Psoas muscle (tissue), 8 donors: Measurements from ENCODE around the gene MRPL44. TPM values are rescaled to one million over a fixed set of nuclear protein-coding genes. Genes with fewer than 3 reads are reported as not detected.

Experiments
- ATAC-seq, 4 donors: fragments of 200-7000 bp; cut with Tn5 transposase; one replicate each; pipeline ENCODE4 v1.9.1; 2020; ENCODE audit warnings: moderate library complexity in 3 of 4, mild to moderate bottlenecking in 2 of 4
- DNase-seq, 2 donors: peaks; one replicate each; pipeline ENCODE4 v3.0.0-alpha.2; 2020
- H3K27ac ChIP-seq: fragments of 200-600 bp; one replicate; pipeline ENCODE4 v1.8.0; 2022
- H3K27me3 ChIP-seq, 3 donors: fragments of 200-600 bp in 1 of 3; one replicate each; pipeline versions ENCODE4 v1.6.1 to v1.8.0; 2013 to 2022; ENCODE audit warnings: low read length in 2 of 3, mild to moderate bottlenecking in 2 of 3, moderate library complexity in 1 of 3; ENCODE audit not compliant: insufficient read depth in 3 of 3
- H3K36me3 ChIP-seq, 2 donors: fragments of 200-600 bp in 1 of 2; one replicate each; pipeline versions ENCODE4 v1.6.1 to v1.8.0; 2013 to 2022; ENCODE audit warnings: low read depth in 1 of 2, mild to moderate bottlenecking in 1 of 2, moderate library complexity in 1 of 2; ENCODE audit not compliant: insufficient read depth in 1 of 2
- H3K4me1 ChIP-seq: fragments of 200-600 bp; one replicate; pipeline ENCODE4 v1.8.0; 2022
- H3K4me3 ChIP-seq: fragments of 200-600 bp; one replicate; pipeline ENCODE4 v1.8.0; 2022; ENCODE audit warnings: mild to moderate bottlenecking
- H3K9me3 ChIP-seq: fragments of 200-600 bp; one replicate; pipeline ENCODE4 v1.8.0; 2022
- WGBS, 3 donors: extraction: QIAGEN DNeasy Blood & Tissue Kit; methylation state at CpG; one replicate each; pipeline versions ENCODE4 v1.1.6 to v1.1.7; 2013; 5-methylcytosine and 5-hydroxymethylcytosine counted together
- intact Hi-C, 2 donors: fragments of 100-400 bp; cut with DNase I; formaldehyde crosslinking; loops; one replicate each; pipeline versions ENCODE4 v1.11.0 to v1.14.2; 2022
- polyA plus RNA-seq, 3 donors: library from polyadenylated mRNA; stranded (reverse); fragments of 200-250 nt; gene quantifications; one replicate each; pipeline ENCODE4 v1.2.3, GENCODE V29; 2013
- total RNA-seq, 4 donors: library from RNA; stranded (reverse); fragmentation: NEBNext Ultra II Directional in 2 of 4; extraction: Animal tissue kit (Norgen Biotek cat#: 25700) in 2 of 4; gene quantifications; one replicate each; pipeline versions ENCODE4 v1.2.1 to v1.2.4, GENCODE V29; 2021 to 2023
- TF ChIP-seq, protein P1 (sequence below): fragments of 200-600 bp; IDR thresholded peaks from one replicate; pipeline ENCODE4 v1.8.0; 2022; ENCODE audit warnings: antibody characterized with exemption
- donor health status: healthy with polysubstance abuse.
- donor health status: DM: no; HTN: no; CAD: no; lungs with moderate emphysema.
- donor health status: Bipolar disorder and iron deficiency.
- donor health status: healthy.
- donor health status: DM: yes; HTN: yes; CAD: no.
- donor health status: DM: no; HTN: no; CAD: no.
- donor health status: DM: no; HTN: no; CAD: no.
- donor health status: DM: yes; HTN: yes; CAD: no.

The MRPL44 gene
- total and polyA plus RNA-seq, 7 donors = 26.3 to 48.4 (median 28.3) TPM

DNA sequence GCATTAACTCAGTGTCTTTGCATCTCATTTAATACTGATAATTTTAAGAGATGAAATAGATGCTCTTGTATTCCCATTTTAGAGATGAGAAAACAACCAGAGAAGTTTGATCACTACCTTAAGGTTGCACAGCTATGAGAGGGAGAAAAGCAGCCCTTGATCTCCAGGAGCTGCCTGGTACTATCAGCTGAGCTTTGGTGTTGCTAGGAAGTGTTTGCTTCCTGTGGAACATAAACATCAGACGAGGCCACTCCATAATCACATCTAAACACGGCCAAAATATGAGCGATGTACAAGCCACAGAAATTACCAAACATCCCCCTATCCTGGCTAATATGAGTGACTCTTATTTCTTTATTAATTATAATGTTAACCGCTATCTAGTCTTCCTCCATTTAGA is 11.5 kb upstream of the MRPL44 start:
- intact Hi-C loops = no loop called here
- H3K27ac ChIP-seq = peak overlapping the region; percentile 93
- WGBS, 3 donors = 35 to 49% (median 45%) methylated on average over 4 of the region's 4 CpGs
- ATAC-seq = no peak
- TF ChIP-seq, protein P1, sequence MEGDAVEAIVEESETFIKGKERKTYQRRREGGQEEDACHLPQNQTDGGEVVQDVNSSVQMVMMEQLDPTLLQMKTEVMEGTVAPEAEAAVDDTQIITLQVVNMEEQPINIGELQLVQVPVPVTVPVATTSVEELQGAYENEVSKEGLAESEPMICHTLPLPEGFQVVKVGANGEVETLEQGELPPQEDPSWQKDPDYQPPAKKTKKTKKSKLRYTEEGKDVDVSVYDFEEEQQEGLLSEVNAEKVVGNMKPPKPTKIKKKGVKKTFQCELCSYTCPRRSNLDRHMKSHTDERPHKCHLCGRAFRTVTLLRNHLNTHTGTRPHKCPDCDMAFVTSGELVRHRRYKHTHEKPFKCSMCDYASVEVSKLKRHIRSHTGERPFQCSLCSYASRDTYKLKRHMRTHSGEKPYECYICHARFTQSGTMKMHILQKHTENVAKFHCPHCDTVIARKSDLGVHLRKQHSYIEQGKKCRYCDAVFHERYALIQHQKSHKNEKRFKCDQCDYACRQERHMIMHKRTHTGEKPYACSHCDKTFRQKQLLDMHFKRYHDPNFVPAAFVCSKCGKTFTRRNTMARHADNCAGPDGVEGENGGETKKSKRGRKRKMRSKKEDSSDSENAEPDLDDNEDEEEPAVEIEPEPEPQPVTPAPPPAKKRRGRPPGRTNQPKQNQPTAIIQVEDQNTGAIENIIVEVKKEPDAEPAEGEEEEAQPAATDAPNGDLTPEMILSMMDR = no peak
- H3K4me3 ChIP-seq = peak overlapping the region; percentile 82
- H3K9me3 ChIP-seq = no peaks in the 10 kb centered on the region
- no peaks in the 10 kb centered on the region for H3K36me3 ChIP-seq
- no peaks in the 10 kb centered on the region for H3K27me3 ChIP-seq
- H3K4me1 ChIP-seq = peaks cover 23% of the 10 kb centered on the region
- no peak for DNase-seq

DNA sequence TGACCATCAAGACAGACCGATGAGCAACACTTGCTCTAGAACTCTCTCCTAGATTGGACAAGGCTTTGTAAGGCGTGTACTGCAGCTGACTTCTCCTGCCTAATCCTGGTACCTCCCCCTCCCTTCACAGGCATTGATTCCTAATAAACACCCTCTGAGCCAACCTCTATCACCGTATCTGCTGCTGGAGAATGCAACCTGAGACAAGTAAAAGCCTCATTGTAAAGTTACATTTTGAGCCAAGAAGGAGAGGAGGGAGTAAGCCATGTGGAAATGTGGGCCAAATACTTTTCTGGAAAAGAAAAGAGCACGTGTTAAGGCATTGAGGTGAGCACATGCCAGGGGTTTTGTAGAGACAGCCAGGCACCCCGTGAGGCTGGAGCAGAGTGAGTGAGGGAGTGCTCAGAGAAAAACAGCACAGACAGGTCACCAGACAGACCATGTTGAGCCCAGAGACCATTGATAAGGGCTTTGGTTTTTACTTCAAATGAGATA is 9.5 kb upstream of the MRPL44 start:
- intact Hi-C loops = no loop called here
- DNase-seq = no peak
- WGBS, 3 donors = 24 to 38% (median 32%) methylated on average over 5 of the region's 5 CpGs
- ATAC-seq = no peak
- Histone ChIP-seq H3K27ac (no peak overlapping the region), H3K4me3 (no peak overlapping the region), H3K9me3 (no peaks in the 10 kb centered on the region), H3K4me1 (peaks cover 11% of the 10 kb centered on the region), H3K27me3 (no peaks in the 10 kb centered on the region), H3K36me3 (no peaks in the 10 kb centered on the region)
- TF ChIP-seq, protein P1 = no peak

GRCh38 chr2:223949241-223949840 is 7.9 kb upstream of the MRPL44 start:
- Histone ChIP-seq H3K36me3 (no peaks in the 10 kb centered on the region), H3K27me3 (no peaks in the 10 kb centered on the region), H3K4me1 (no peaks in the 10 kb centered on the region), H3K27ac (no peak overlapping the region), H3K9me3 (no peaks in the 10 kb centered on the region), H3K4me3 (no peak overlapping the region)
- WGBS, 3 donors = 66 to 91% (median 75%) methylated on average over 3 of the region's 3 CpGs
- ATAC-seq (no peak), DNase-seq (no peak)
- TF ChIP-seq, protein P1 = no peak
- intact Hi-C loops = no loop called here

GRCh38 chr2:223950448-223951347 is 6.6 kb upstream of the MRPL44 start:
- no peaks in the 10 kb centered on the region for H3K36me3 ChIP-seq
- intact Hi-C loops = no loop called here
- H3K27ac ChIP-seq = no peak overlapping the region
- H3K4me3 ChIP-seq = no peak overlapping the region
- no peaks in the 10 kb centered on the region for H3K9me3 ChIP-seq
- no peaks in the 10 kb centered on the region for H3K27me3 ChIP-seq
- no peaks in the 10 kb centered on the region for H3K4me1 ChIP-seq
- TF ChIP-seq, protein P1 = no peak
- 73 to 81% (median 79%) methylated on average over 3 of the region's 3 CpGs for WGBS, 3 donors
- ATAC-seq (no peak), DNase-seq (no peak)
